ENCODE data around the gene CORO2B. TPM values are rescaled to one million over a fixed set of nuclear protein-coding genes. Genes with fewer than 3 reads are reported as not detected.

The CORO2B gene
- total RNA-seq (2022; extraction: Qiagen RNA extraction; ENCODE audit: low read depth), result 2.4 to 3.9 TPM (median 3.1 TPM) in 5 replicates

DNA sequence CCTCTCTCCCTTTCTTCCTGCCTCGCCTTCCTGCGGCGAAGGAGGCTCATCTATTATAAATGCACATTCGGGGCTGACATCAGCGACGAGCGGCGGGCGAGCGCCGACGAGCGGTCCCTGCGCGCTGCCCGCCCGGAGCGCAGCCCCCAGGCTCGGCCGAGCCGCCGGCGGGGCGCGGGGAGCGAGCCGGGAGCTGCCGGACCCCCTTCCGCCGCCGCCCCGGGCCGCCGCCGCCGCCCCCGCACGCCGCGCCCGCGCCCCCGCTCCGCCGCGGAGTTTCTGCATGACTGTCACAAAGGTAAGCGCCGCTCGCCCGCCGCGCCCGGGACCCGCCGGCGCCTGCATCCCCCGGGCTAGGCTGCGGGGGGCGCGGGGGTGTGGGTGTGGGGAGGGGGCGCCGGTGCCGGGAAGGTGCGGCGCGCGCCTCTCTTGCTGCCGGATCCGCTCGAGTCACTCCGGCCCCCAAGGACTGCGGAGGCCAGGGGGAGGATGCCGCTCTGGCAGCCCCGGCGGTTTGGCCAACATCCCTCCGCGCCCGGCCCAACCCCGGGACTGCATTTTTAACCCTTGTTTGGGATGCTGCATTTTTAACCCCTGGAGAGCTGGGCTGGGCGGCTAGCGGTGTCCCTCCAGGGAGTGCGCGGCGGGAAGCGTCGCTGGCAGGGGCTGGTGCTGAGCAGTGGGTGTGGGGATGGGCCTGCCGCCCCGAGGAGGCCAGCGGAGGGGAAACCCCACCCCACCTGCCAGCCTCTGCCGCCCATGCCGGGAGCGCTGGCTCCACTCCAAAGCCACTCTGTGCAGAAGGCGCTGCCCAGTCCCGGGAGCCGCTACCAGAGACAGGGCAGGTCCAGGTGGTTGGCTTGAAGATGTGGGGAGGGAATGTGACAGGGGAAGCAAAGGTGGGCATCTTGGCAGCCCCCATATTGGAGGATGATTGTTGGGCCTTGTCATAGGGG lies at the start of gene CORO2B:
TSS of gene CORO2B (plus strand) at position 14 of the 956 bp plus-strand sequence. CDS start at position 284, 270 bp downstream.

Other genes with a start within 250 kb of the CORO2B start
- gene ITGA11, start 146.8 kb upstream of the CORO2B start, total RNA-seq (2022; extraction: Qiagen RNA extraction; ENCODE audit: low read depth), result 2.3 to 7.9 TPM (median 4.6 TPM) in 5 replicates
- gene ANP32A, start 241.9 kb downstream of the CORO2B start, total RNA-seq (2022; extraction: Qiagen RNA extraction; ENCODE audit: low read depth), result 251 to 330 TPM (median 282 TPM) in 5 replicates